Activated CD4-positive, alpha-beta T cell treated with anti-CD3 and anti-CD28 coated beads for 4 hours (primary cell): ENCODE results near the gene OR2Y1.
"Not testable (repeated sequence)": the region's sequence is repeated elsewhere in the genome, so short reads cannot be mapped to it uniquely, and the experiment has no call there.

Experiments used
- DNase-seq, 2 donors: peaks; one replicate each; pipeline ENCODE4 v3.0.0-alpha.2; 2020

OR2Y1 gene

GRCh38 chr5:180739958-180740357, at the start of gene OR2Y1:
Gene OR2Y1, minus strand, starts transcription at chr5:180740058. Its CDS starts 0 bp downstream, at chr5:180740058.
- DNase-seq, result no peak

- DNase-seq, result not testable (repeated sequence)
These were observed 49.0 kb upstream of the OR2Y1 start for GRCh38 chr5:180788651-180789410.

GRCh38 chr5:180787711-180788431, 48.0 kb upstream of the OR2Y1 start:
- DNase-seq, result no peak

GRCh38 chr5:180786531-180787398, 46.9 kb upstream of the OR2Y1 start:
- DNase-seq, result no peak

- DNase-seq, result no peak
These were observed 46.0 kb upstream of the OR2Y1 start for GRCh38 chr5:180785794-180786221.

- DNase-seq, result no peak
These were observed 45.4 kb upstream of the OR2Y1 start for GRCh38 chr5:180785121-180785781.

- peak; percentile 75 to 79 for DNase-seq
These were observed 44.7 kb upstream of the OR2Y1 start for GRCh38 chr5:180784497-180785097.

- no peak for DNase-seq
These were observed 43.6 kb upstream of the OR2Y1 start for GRCh38 chr5:180783340-180784052.

GRCh38 chr5:180782748-180783147, 42.9 kb upstream of the OR2Y1 start:
- no peak for DNase-seq

- DNase-seq, result not testable (repeated sequence)
These were observed 42.1 kb upstream of the OR2Y1 start for GRCh38 chr5:180781900-180782326.

GRCh38 chr5:180779985-180780610, 40.2 kb upstream of the OR2Y1 start:
- DNase-seq, result no peak

GRCh38 chr5:180777475-180777874, 37.6 kb upstream of the OR2Y1 start:
- DNase-seq, result no peak

- no peak for DNase-seq
These were observed 36.5 kb upstream of the OR2Y1 start for GRCh38 chr5:180776376-180776775.

- no peak for DNase-seq
These were observed 35.8 kb upstream of the OR2Y1 start for GRCh38 chr5:180775624-180776023.

- DNase-seq, result no peak
These were observed 32.0 kb upstream of the OR2Y1 start for GRCh38 chr5:180771839-180772238.

GRCh38 chr5:180769821-180770220, 30.0 kb upstream of the OR2Y1 start:
- DNase-seq, result no peak

- no peak for DNase-seq
These were observed 15.7 kb upstream of the OR2Y1 start for GRCh38 chr5:180755601-180756000.

GRCh38 chr5:180744253-180744652, 4.4 kb upstream of the OR2Y1 start:
- no peak for DNase-seq

GRCh38 chr5:180742727-180743126, 2.9 kb upstream of the OR2Y1 start:
- no peak for DNase-seq

GRCh38 chr5:180740953-180741352, 1.1 kb upstream of the OR2Y1 start:
- DNase-seq, result not testable (repeated sequence)

GRCh38 chr5:180739271-180739670, 587 bp downstream of the OR2Y1 start:
- DNase-seq, result no peak
